ENCODE measurements around the gene SMIM22.
A peak's percentile ranks its signal among the peaks of the same experiment; 100 is the strongest.
"Not testable (repeated sequence)": the region's sequence is repeated elsewhere in the genome, so short reads cannot be mapped to it uniquely, and the experiment has no call there.

Gene SMIM22

DNA sequence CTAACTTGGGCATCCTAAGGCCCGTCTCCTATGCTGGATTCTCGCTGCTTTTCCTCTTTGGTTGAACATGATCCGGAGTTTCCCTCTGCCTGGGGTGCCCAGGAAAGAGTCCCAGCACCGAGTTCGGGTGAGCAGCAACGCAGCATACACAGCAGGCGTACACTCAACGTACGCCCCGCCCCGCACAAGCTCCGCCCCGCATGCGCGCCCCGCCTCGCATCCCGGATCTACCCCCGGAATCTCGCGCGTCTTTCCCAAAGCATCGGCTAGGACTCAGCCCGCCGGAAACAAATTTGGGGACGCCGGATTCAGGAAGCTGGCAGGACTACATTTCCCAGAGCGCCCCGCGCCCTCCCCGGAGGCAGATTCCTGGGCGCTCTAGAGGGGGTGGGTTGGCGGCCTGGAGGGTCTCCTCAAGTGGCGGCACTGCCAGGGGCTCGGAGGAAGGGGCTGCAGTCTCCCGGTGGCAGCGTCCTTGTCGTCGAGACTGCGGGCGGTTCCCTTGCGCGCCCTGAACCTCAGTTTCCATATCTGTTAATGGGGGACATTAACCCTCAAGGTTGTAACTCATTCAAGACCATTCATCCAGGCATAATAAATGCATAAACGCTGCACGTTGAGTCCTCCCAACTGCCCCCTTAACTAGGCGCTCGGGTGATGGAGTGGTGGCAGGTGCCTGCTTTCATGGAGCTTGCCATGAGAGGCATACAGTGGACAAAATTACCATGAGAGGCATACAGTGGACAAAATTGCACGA is 26.4 kb upstream of the SMIM22 start:
- peak; percentile 98 for DNase-seq (ENCODE audit: low read depth, low spot score)

DNA sequence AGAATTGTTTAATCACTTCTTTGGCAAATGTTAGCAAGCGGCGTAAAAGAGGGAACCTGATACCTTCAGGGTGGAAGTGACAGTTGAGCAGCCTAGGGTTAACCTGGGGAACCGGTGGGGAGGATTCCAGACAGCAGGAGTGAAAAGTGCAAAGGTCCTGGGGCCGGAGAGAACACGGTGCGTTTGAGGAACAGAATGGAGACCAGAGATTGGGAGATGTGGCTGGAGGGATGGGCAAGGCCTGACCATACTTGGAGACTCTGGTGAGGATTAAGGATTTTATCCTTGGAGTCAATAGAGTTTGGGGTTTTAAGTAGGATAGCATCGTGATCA is 25.9 kb upstream of the SMIM22 start:
- no peak for DNase-seq (ENCODE audit: low read depth, low spot score)

DNA sequence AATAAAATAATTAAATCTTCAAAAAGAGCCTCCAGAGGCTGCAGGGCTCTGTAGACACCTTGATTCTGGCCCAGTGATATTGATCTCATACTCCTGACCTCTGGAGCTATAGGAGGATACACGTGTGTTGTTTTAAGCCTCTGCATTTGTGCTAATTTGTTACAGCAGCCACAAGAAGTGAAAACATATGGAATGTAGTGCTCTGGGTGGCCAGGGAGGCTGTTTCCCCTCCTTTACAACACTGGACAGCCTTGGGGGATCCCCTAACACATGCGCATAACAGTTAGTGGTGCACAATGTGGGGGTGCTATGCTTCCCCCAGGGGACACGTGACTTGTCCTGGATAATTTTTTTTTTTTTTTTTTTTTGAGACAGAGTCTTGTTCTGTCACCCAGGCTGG is 23.5 kb upstream of the SMIM22 start:
- DNase-seq (ENCODE audit: low read depth, low spot score) = no peak

DNA sequence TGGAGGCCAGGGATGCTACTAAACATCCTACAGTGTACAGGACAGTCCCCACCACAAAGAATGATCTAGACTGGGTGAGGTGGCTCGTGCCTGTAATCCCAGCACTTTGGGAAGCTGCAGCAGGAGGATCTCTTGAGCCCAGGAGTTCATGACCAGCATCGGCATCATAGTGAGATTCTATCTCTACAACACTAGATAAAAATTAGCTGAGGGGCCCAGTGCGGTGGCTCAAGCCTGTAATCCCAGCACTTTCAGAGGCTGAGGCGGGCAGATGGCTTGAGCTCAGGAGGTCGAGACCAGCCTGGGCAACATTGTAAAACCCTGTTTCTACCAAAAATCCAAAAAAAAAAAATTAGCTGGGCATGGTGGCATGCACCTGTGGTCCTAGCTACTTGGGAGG is 22.8 kb upstream of the SMIM22 start:
- DNase-seq (ENCODE audit: low read depth, low spot score) = no peak

DNA sequence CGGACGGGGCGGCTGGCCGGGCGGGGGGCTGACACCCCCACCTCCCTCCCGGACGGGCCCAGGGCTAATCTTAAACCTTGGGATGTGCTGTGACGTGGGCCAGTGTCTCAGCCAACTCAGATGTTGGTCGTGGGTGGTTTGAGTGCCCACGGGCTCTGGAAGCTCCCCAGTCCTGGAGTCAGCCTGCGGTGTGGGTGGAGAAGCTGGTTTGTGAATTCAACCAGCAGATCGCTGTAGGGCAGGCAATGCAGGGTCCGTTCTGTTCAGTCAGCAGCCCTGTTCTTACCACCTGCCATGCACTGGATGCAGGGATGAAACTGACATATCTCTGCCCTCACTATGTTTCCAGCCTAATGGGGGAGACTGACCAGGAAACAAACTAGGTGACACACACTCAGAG is 20.2 kb upstream of the SMIM22 start:
- no peak for DNase-seq (ENCODE audit: low read depth, low spot score)

DNA sequence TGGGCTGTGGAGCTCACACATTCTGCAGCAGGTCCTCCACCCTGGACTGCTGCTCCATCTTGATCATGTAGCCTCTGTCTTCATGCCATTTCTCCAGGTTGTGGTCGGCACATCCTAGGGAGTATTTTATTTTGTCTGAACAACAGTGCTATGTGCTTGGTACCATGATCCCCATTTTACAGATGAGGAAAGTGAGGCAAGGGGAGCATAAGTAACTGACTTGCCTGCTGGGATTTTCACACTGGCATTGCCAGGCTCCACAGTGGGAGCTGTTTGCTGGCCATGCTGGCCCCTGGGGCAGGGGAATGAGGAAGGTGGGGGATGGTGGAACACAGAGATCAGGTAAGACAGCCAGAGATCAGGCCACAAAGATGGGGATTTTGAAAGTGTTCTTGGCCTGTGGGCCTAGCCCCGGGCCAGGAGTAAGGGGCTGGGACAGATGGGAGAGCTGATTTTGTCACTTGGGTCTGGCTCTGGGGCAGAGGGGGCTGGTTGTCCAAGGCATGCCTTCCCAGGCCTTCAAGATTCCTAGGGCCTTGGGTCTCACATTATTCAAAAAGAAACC is 18.9 kb upstream of the SMIM22 start:
- DNase-seq (ENCODE audit: low read depth, low spot score) = no peak

DNA sequence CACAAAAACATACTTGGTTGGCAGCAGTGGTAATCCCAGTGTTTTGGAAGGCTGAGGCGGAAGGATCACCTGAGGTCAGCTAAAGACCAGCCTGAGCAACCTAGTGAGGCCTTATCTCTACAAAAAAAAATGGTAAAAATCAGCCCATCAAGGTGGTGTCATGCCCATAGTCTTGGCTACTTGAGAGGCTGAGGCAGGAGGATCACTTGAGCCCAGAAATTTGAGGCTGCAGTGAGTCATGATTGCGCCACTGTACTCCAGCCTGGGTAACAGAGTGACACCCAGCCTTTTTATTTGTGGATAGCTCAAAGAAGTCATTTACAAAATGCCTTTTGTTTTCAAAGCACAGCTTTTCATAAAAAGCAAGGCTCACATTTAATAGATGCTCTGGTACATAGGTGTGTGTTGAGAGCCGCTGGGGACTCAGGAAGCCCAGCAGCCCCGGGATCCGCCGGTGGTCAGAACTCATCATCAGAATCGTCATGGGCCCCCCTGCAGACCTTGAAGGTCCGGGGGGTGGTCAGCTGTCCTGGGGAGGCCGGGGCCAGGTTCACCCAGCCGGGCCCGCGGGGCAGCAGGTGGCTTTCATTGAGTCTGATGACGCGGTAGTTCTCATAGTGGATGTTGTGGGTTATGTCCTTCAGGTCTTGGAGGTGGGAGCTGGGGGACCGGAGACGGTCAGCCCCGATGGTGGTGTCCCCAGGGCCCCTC is 17.7 kb upstream of the SMIM22 start:
- DNase-seq (ENCODE audit: low read depth, low spot score) = no peak

DNA sequence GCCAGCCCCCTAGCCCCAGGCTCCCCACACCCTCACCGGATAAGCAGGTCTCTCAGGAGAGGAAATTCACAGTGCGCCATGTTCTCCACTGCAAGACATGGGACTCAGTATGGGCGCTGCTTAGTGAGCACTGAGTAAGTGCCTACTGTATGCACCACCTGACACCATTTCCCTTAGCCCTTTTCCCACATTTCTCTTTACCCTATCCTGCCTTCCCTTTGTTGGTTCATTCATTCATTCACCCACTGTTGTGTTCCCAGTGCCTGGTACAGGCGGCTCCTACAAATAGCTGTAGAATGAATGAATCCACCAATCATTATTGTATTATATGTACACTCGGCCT is 17.1 kb upstream of the SMIM22 start:
- DNase-seq (ENCODE audit: low read depth, low spot score) = no peak

DNA sequence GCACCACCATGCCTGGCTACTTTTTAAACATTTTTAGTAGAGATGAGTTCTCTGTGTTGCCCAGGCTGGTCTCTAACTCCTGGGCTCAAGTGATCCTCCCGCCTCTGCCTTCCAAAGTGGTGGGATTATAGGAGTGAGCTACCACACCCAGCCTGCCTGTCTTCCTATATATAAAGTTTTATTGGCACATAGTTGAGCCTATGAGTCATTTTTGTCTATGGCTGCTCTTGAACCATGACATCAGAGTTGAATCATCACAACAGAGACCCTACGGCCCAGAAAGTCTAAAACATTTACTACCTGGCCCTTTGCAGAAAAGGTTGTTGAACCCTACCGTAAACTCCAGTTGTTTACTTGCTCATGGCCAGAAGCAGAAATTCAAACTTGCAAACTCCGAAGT is 14.9 kb upstream of the SMIM22 start:
- no peak for DNase-seq (ENCODE audit: low read depth, low spot score)

DNA sequence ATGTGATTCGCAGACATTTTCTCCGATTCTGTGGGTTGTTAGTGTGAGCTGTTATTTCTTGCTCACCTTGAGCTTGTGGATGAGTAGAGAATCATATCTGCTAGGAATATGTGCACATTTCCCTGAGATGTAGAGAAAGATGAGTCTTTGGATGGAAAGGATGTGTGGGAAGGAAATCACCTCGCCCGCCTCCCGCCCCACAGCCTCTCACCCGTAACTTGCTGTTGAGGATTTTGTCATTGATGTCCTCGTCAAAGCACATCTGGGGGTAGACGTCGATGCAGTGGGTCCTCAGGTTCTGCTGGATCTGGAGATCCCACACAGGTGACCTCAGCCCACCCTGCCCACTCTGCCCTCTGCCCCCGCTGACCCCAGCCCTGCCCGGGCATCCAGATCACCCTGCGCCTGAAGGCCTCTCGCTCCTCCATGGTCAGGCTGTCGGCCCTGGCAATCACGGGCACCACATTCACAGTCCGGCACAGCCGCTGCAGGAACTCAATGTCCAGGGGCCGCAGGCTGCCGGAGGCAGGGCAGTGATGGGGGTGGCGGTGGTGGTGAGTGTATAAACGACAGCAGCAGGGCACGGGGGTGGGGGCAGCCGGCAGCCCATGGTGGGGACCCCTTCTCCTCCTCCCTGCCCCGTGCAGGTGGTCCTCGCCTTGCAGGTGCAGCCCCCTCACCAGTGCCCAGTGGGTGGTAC is 11.8 kb upstream of the SMIM22 start:
- DNase-seq (ENCODE audit: low read depth, low spot score) = no peak

DNA sequence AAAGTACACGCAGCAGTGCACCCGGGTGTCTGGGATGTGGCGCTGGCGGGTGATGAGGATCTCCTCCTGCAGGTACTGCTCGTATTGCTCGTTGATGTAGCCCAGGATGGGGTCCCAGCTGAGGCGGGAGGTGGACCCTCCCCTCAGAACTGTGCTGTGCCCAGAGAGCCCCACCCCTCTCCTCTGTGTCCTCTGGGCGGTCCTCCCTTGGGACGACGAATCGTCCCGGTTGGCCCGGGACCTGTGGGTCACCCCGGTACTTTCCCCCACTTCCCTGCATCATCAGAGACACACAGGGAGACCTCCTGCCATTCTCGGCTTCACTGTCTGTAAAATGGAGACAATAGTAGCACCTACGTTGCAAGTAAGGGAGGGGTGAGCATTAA is 11.2 kb upstream of the SMIM22 start:
- DNase-seq (ENCODE audit: low read depth, low spot score) = no peak

DNA sequence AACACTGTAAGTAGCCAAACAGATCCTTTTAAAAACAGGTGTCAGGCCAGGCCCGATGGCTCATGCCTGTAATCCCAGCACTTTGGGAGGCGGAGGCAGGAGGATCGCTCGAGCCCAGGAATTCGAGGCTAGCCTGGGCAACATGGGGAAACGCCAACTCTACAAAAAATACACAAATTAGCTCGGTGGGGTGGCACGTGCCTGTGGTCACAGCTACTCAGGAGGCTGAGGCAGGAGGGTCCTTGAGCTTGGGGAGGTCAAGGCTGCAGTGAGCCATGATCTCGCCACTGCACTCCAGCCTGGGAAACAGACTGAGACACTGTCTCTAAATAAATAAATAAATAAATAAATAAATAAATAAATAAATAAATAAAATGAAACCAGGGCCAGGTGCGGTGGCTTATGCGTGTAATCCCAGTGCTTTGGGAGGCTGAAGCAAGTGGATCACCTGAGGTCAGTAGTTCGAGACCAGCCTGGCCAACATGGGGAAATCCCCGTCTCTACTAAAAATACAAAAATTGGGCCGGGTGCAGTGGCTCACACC is 10.7 kb upstream of the SMIM22 start:
- DNase-seq (ENCODE audit: low read depth, low spot score) = not testable (repeated sequence)

DNA sequence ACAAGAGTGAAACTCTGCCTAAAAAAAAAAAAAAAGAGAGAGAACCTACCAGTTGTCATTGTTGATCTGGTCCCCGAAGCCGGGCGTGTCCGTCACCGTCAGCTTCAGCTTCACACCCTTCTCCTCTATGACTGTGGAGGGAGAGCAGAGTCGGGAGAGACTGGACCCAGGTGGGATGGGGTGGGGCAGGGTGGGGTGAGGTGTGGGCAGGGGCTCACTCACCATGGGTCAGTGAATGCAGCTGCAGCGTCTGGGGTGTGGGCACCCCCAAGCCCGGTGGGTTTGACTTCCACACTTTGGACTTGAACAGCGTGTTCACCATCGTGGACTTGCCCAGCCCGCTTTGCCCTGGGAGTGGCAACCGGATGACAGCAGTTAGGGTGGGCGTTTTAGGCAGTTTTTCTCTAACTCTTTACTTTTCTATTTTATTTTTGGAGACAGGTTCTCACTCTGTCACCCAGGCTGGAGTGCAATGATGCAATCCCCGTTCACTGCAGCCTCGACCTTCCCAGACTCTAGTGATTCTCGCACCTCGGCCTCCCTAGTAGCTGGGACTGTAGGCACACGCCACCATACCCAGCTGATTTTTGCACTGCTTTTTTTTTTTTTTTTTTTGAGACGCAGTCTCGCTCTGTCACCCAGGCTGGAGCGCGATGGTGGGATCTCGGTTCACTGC is 9.3 kb upstream of the SMIM22 start:
- no peak for DNase-seq (ENCODE audit: low read depth, low spot score)

DNA sequence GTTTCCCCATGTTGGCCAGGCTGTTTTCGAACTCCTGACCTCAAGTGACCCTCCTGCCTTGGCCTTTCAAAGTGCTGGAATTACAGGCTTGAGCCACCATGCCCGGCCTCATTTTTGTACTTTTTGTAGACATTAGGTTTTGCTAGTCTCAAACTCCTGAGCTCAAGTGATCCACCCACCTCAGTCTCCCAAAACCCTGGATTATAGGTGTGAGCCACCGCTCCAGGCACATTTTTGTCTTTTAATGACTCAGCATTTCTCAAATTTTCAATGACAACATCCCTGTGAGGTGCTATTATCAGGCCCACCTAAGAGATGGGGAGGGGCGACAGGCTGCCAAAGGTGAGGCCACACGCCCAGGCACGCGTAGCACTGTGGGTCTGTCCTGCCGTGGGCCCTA is 8.1 kb upstream of the SMIM22 start:
- DNase-seq (ENCODE audit: low read depth, low spot score) = no peak

DNA sequence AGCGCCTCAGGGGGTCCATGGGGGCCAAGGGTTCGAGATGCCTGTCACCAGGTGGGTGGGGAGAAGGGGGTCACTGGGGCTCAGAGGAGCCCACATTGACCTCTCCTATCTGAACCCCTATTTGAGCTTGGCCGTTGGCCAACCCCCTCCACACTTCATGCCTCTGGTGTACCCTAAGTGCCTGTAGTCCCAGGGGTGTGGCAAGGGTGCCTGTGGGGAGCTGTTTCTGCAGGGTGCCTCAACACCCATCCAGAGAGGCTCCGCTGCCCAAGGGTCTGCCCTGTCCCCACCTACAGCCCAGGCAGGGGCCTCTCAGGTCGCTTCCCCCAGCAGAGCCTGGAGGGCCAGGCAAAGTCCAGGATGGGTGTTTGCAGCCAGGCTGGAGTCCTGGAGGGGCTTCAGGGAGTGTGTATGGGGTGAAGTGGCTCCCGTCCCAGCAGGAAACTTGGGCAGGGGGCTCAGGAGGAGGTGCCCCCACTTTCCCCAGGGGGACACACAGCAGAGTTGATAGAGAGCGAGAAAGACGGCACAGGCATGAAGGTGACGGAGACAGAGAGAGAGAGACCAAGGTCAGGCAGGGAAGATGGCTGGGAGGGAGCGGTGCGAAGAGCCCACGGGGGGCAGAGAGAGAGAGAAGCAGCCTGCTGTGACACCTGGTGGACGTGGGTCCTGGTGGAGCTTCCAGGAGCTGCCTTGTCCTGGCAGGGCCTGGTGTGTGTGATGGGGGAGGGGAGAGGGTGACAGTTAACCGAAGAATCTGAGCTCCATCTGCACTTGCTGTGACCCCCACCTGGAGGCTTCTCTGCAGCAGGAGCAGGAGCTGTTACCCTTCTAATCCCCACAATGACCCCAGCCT is 7.3 kb upstream of the SMIM22 start, which contains the start of gene SEPTIN12:
TSS of gene SEPTIN12 (minus strand) at position 719 of the 856 bp plus-strand sequence. CDS start at position 19, 700 bp downstream.
- no peak for DNase-seq (ENCODE audit: low read depth, low spot score)

DNA sequence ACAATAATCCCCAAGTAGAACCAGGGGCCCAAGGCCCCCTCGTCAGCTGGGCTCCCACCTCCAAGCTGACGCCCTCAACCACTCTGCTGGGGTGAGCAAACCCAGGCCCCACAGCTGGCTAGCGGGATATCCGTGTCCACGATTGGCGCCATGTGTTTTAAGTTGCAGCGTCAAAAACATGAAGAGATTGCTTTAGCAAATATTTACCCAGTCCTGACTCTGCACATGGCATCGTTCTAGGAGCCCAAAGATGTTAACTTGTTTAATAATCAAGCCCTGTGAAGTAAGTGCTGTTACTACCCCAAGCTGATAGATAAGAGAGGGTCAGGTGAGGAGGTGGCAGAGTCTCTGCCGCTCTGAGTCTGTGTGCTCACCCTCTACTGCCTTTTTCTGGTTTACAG is 6.7 kb upstream of the SMIM22 start:
- no peak for DNase-seq (ENCODE audit: low read depth, low spot score)

DNA sequence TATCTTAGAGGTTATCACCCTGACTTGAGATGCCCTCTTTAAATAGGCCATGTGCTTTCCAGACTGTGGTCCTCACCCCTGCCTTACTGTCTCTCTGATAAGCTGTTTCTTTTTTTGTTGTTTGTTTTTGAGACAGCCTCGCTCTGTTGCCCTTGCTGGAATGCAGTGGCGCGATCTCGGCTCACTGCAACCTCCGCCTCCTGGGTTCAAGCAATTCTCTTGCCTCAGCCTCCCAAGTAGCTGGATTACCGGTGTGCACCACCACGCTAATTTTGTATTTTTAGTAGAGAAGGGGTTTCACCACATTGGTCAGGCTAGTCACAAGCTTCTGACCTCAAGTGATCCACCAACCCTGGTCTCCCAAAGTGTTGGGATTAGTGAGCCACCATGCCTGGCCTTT is 6.3 kb upstream of the SMIM22 start:
- no peak for DNase-seq (ENCODE audit: low read depth, low spot score)

DNA sequence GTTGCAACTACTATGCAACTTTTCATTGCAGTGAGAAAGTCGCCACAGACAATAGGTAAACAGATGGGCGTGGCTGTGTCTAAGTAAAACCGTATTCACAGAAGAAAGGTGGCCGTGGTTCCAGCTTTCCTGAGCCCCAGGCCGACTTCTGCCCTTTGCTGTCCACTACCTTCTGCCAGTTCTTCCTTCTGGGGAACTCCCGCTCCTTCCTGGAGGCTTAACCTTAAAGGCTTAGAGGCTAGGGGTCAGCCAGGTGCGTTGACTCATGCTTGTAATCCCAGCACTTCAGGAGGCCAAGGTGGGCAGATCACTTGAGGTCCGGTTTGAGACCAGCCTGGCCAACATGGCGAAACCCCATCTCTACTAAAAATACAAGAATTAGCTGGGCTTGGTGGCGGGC is 4.9 kb upstream of the SMIM22 start:
- no peak for DNase-seq (ENCODE audit: low read depth, low spot score)

DNA sequence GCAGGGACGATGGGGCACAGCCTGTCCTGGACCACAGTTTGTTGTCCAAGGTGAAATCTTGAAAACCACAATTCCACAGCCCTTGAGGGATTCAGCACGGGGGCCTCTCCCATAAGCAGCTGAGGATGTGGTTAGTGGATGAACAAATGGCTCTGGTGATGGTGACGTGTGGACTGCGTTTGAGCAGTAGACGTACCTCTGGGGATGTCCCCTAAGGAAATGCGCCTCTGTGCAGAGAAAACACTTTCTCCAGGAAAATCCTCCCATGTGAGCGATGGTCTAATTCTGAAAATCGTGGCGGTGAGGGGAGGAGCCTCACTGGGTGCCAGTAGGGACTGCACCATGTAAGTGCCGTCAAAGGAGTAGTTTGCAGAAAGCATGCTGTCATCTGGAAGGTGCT is 4.3 kb upstream of the SMIM22 start:
- no peak for DNase-seq (ENCODE audit: low read depth, low spot score)

DNA sequence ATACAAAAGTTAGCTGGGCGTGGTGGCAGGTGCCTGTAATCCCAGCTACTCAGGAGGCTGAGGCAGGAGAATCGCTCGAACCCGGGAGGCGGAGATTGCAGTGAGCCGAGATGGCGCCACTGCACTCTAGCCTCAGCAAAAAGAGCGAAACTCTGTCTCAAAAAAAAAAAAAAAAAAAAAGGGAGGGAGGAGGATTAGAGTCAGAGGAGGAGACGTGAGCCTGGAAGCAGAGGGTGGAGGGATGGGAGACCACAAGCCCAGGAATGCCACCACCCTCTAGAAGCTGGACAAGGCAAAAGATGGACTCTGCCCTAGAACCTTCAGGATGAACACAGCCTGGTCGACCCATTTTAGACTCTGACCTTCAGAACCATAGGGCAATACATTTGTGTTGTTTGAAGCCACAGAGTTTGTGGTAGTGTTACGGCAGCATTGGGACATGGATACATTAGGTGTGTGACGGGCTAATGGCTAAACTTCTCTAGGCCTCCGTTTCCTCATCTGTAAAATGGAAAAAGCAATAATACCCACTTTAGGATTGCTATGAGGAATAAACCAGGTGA is 2.1 kb upstream of the SMIM22 start:
- no peak for DNase-seq (ENCODE audit: low read depth, low spot score)

Data from astrocyte of the hippocampus (primary cell).